GM23338 (cell line): ENCODE data around the gene HS3ST1. TPM values are rescaled to one million over a fixed set of nuclear protein-coding genes. Genes with fewer than 3 reads are reported as not detected.

Experiments
- ATAC-seq: fragments of 200-7000 bp; cut with Tn5 transposase; 3 replicates; pipeline ENCODE4 v1.9.1; 2020
- DNase-seq: peaks from one replicate; pipeline ENCODE4 v3.0.0-alpha.2; 2015; ENCODE audit warnings: low spot score
- H2AFZ ChIP-seq: fragments of 200-600 bp; sonication (generic); 2 replicates; pipeline ENCODE4 v1.8.0; 2016; ENCODE audit warnings: antibody characterized with exemption, mild to moderate bottlenecking, moderate library complexity
- H3F3A ChIP-seq: fragments of 200-600 bp; sonication (generic); replicated peaks from 2 replicates; pipeline ENCODE4 v1.8.0; 2017; ENCODE audit warnings: antibody characterized with exemption, mixed run types, low read depth
- H3K27ac ChIP-seq: fragments of 200-600 bp; sonication (generic); 2 replicates; pipeline ENCODE4 v1.6.1; 2016; ENCODE audit warnings: low read depth
- H3K27me3 ChIP-seq: fragments of 200-600 bp; sonication (generic); 2 replicates; pipeline ENCODE4 v1.8.0; 2016; ENCODE audit warnings: mild to moderate bottlenecking, mixed run types, moderate library complexity; ENCODE audit not compliant: insufficient read depth
- H3K36me3 ChIP-seq: fragments of 200-600 bp; sonication (generic); 2 replicates; pipeline ENCODE4 v1.8.0; 2016; ENCODE audit warnings: mild to moderate bottlenecking; ENCODE audit not compliant: insufficient read depth
- H3K4me1 ChIP-seq: fragments of 200-600 bp; sonication (generic); 2 replicates; pipeline ENCODE4 v1.8.0; 2016; ENCODE audit warnings: mild to moderate bottlenecking, moderate library complexity; ENCODE audit not compliant: insufficient read depth
- H3K4me2 ChIP-seq: fragments of 200-600 bp; sonication (generic); 2 replicates; pipeline ENCODE4 v1.7.1; 2017; ENCODE audit warnings: mixed run types
- H3K4me3 ChIP-seq: fragments of 200-600 bp; sonication (generic); 2 replicates; pipeline ENCODE4 v1.6.1; 2016; ENCODE audit warnings: mixed run types
- H3K79me2 ChIP-seq: fragments of 200-600 bp; sonication (generic); replicated peaks from 2 replicates; pipeline ENCODE4 v1.8.0; 2017; ENCODE audit warnings: mild to moderate bottlenecking; ENCODE audit not compliant: insufficient read depth
- H3K9me2 ChIP-seq: fragments of 200-600 bp; sonication (generic); 2 replicates; pipeline ENCODE4 v1.8.0; 2017; ENCODE audit not compliant: insufficient read depth
- H4K20me1 ChIP-seq: fragments of 200-600 bp; sonication (generic); replicated peaks from 2 replicates; pipeline ENCODE4 v1.8.0; 2017; ENCODE audit warnings: mild to moderate bottlenecking; ENCODE audit not compliant: insufficient read depth
- H3K27ac Mint-ChIP-seq: 2 replicates; pipeline ENCODE4 v1.8.0; 2020; ENCODE audit warnings: inconsistent platforms, mild to moderate bottlenecking, moderate library complexity, mixed read lengths
- H3K27me3 Mint-ChIP-seq: 3 replicates; pipeline ENCODE4 v1.8.0; 2022; ENCODE audit warnings: low read depth, mild to moderate bottlenecking, moderate library complexity, mixed read lengths, inconsistent platforms; ENCODE audit not compliant: insufficient read depth, poor library complexity
- H3K36me3 Mint-ChIP-seq: 3 replicates; pipeline ENCODE4 v1.8.0; 2021; ENCODE audit warnings: low read depth, mild to moderate bottlenecking, inconsistent platforms, moderate library complexity, mixed read lengths
- H3K4me1 Mint-ChIP-seq: 3 replicates; pipeline ENCODE4 v1.8.0; 2020; ENCODE audit warnings: mild to moderate bottlenecking, inconsistent platforms, mixed read lengths
- H3K4me3 Mint-ChIP-seq: 3 replicates; pipeline ENCODE4 v1.8.0; 2021; ENCODE audit warnings: moderate library complexity, mild to moderate bottlenecking, inconsistent platforms, mixed read lengths
- H3K9me3 Mint-ChIP-seq: 3 replicates; pipeline ENCODE4 v1.8.0; 2020; ENCODE audit warnings: moderate library complexity, mild to moderate bottlenecking, inconsistent platforms, mixed read lengths
- CREB1 ChIP-seq: fragments of 250-450 bp; sonication (Bioruptor Pico); IDR thresholded peaks from 2 replicates; pipeline ENCODE4 v1.5.0; 2020; ENCODE audit warnings: low read depth, mild to moderate bottlenecking, moderate library complexity
- ETS1 ChIP-seq: IDR thresholded peaks from 2 replicates; pipeline ENCODE4 v1.6.1; 2016; ENCODE audit warnings: antibody characterized with exemption
- EZH2 ChIP-seq: fragments of 200-600 bp; sonication (generic); IDR thresholded peaks from one replicate; pipeline ENCODE4 v1.8.0; 2017; ENCODE audit warnings: antibody characterized with exemption, mild to moderate bottlenecking, low read depth; ENCODE audit not compliant: unreplicated experiment
- EZH2phosphoT487 ChIP-seq: fragments of 200-600 bp; sonication (generic); IDR thresholded peaks from one replicate; pipeline ENCODE4 v1.8.1; 2018; ENCODE audit warnings: antibody characterized with exemption; ENCODE audit not compliant: unreplicated experiment
- JUNB ChIP-seq: IDR thresholded peaks from one replicate; pipeline ENCODE4 v1.6.1; 2016; ENCODE audit warnings: antibody characterized with exemption; ENCODE audit not compliant: unreplicated experiment
- NANOG ChIP-seq: IDR thresholded peaks from 2 replicates; pipeline ENCODE4 v1.6.1; 2016; ENCODE audit warnings: antibody characterized with exemption, borderline replicate concordance
- STAT1 ChIP-seq: IDR thresholded peaks from one replicate; pipeline ENCODE4 v1.6.1; 2016; ENCODE audit warnings: antibody characterized with exemption; ENCODE audit not compliant: unreplicated experiment
- ZNF114 ChIP-seq: fragments of 250-450 bp; sonication (Bioruptor Pico); IDR thresholded peaks from 2 replicates; pipeline ENCODE4 v1.5.0; 2020; ENCODE audit warnings: mild to moderate bottlenecking, moderate library complexity
- ZNF331 ChIP-seq: fragments of 250-450 bp; sonication (Bioruptor Pico); IDR thresholded peaks from 2 replicates; pipeline ENCODE4 v1.5.0; 2020; ENCODE audit warnings: low read depth, mild to moderate bottlenecking, moderate library complexity
- polyA plus RNA-seq: library from polyadenylated mRNA; unstranded; fragments of >200 nt; fragmentation: Nextera tagmentation; extraction: Ambion mirVana; gene quantifications from 2 replicates; pipeline ENCODE4 v1.2.1, GENCODE V29; 2016
- total RNA-seq: library from RNA; depleted of rRNA; stranded (reverse); fragments of >200 nt; shearing (Covaris generic); gene quantifications from 2 replicates; pipeline ENCODE4 v1.2.3, GENCODE V29; 2014
- TF ChIP-seq, protein P1 (sequence below): IDR thresholded peaks from one replicate; pipeline ENCODE4 v1.6.1; 2018; ENCODE audit warnings: antibody characterized with exemption; ENCODE audit not compliant: unreplicated experiment
- TF ChIP-seq, protein P2 (sequence below): fragments of 250-450 bp; sonication (Bioruptor Pico); IDR thresholded peaks from 2 replicates; pipeline ENCODE4 v1.5.0; 2020; ENCODE audit warnings: mild to moderate bottlenecking, moderate library complexity

Gene HS3ST1
- total and polyA plus RNA-seq, 2 experiments from 2014 or later = 0.94 to 1.3 TPM

DNA sequence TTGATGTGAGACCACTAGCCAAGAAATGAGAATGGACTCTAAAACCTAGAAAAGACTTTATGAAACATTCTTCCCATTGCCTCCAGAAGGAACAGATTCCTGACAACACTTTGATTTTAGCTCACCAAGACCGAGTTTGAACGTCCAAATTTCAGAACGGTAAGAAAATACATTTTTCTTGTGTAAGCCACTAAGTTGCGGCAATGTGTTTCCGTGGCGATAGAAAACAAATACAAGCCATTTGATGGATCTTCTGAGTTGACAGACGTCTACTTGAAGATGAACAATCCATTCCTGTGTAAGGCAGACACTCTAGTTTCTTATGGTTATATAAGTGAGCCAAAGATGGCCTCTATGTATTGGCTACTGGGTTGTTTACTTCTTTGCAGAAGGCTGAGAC lies 52.5 kb downstream of the HS3ST1 start:
- Histone ChIP-seq H3K4me2 (no peak overlapping the region), H2AFZ (no peak overlapping the region), H3K4me3 (no peak overlapping the region), H3K27me3 (no peaks in the 10 kb centered on the region), H3K36me3 (no peaks in the 10 kb centered on the region), H3K79me2 (no peaks in the 10 kb centered on the region), H3K9me2 (no peaks in the 10 kb centered on the region), H3K4me1 (no peaks in the 10 kb centered on the region), H3F3A (no peaks in the 10 kb centered on the region), H4K20me1 (no peaks in the 10 kb centered on the region), H3K27ac (no peak overlapping the region)
- H3K27ac Mint-ChIP-seq = no peak overlapping the region
- H3K36me3 Mint-ChIP-seq = no peaks in the 10 kb centered on the region
- H3K4me1 Mint-ChIP-seq = no peaks in the 10 kb centered on the region
- no peak for DNase-seq
- no peaks in the 10 kb centered on the region for H3K9me3 Mint-ChIP-seq
- no peak for ATAC-seq
- no peak for TF ChIP-seq ETS1
- TF ChIP-seq STAT1 = no peak
- TF ChIP-seq EZH2 = no peak
- no peak for TF ChIP-seq CREB1
- TF ChIP-seq, protein P1, sequence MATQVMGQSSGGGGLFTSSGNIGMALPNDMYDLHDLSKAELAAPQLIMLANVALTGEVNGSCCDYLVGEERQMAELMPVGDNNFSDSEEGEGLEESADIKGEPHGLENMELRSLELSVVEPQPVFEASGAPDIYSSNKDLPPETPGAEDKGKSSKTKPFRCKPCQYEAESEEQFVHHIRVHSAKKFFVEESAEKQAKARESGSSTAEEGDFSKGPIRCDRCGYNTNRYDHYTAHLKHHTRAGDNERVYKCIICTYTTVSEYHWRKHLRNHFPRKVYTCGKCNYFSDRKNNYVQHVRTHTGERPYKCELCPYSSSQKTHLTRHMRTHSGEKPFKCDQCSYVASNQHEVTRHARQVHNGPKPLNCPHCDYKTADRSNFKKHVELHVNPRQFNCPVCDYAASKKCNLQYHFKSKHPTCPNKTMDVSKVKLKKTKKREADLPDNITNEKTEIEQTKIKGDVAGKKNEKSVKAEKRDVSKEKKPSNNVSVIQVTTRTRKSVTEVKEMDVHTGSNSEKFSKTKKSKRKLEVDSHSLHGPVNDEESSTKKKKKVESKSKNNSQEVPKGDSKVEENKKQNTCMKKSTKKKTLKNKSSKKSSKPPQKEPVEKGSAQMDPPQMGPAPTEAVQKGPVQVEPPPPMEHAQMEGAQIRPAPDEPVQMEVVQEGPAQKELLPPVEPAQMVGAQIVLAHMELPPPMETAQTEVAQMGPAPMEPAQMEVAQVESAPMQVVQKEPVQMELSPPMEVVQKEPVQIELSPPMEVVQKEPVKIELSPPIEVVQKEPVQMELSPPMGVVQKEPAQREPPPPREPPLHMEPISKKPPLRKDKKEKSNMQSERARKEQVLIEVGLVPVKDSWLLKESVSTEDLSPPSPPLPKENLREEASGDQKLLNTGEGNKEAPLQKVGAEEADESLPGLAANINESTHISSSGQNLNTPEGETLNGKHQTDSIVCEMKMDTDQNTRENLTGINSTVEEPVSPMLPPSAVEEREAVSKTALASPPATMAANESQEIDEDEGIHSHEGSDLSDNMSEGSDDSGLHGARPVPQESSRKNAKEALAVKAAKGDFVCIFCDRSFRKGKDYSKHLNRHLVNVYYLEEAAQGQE = no peak
- TF ChIP-seq ZNF331 = no peak
- TF ChIP-seq NANOG = no peak
- H3K4me3 Mint-ChIP-seq = no peak overlapping the region
- no peaks in the 10 kb centered on the region for H3K27me3 Mint-ChIP-seq

DNA sequence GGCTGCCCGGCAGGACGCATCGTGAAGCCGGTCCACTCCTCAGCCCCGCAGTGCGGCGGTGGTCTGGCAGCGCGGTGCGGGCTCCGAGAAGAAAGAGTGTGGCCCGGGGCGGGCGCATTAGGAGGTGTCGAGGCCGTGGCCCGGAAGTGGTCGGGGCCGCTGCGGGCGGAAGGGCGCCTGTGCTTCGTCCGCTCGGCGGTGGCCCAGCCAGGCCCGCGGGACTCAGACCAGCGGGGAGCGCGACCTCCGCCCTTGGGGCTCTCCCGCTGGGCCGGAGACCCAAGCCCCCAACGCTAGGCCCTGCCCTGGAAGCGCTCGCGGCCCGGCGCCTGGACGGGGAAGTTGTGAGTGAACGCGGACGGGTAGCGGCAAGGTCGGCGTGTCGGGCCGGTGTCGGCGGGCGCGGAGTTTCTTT lies 60.0 kb downstream of the HS3ST1 start:
- Histone ChIP-seq H3K27me3 (no peaks in the 10 kb centered on the region), H3F3A (no peaks in the 10 kb centered on the region), H3K9me2 (no peaks in the 10 kb centered on the region), H3K27ac (no peak overlapping the region), H4K20me1 (no peaks in the 10 kb centered on the region), H3K36me3 (no peaks in the 10 kb centered on the region), H3K4me3 (no peak overlapping the region), H2AFZ (no peak overlapping the region), H3K79me2 (no peaks in the 10 kb centered on the region), H3K4me2 (no peak overlapping the region), H3K4me1 (no peaks in the 10 kb centered on the region)
- Mint-ChIP-seq H3K4me1 (no peaks in the 10 kb centered on the region), H3K27me3 (no peaks in the 10 kb centered on the region), H3K36me3 (0 out of 3 replicates have a peak, but pooled peaks cover 3% of the 10 kb centered on the region), H3K9me3 (peaks cover 2% of the 10 kb centered on the region; the same call in 1 of the 3 replicates), H3K27ac (no peak overlapping the region), H3K4me3 (no peak overlapping the region)
- DNase-seq (no peak), ATAC-seq (no peak)
- TF ChIP-seq, protein P2, sequence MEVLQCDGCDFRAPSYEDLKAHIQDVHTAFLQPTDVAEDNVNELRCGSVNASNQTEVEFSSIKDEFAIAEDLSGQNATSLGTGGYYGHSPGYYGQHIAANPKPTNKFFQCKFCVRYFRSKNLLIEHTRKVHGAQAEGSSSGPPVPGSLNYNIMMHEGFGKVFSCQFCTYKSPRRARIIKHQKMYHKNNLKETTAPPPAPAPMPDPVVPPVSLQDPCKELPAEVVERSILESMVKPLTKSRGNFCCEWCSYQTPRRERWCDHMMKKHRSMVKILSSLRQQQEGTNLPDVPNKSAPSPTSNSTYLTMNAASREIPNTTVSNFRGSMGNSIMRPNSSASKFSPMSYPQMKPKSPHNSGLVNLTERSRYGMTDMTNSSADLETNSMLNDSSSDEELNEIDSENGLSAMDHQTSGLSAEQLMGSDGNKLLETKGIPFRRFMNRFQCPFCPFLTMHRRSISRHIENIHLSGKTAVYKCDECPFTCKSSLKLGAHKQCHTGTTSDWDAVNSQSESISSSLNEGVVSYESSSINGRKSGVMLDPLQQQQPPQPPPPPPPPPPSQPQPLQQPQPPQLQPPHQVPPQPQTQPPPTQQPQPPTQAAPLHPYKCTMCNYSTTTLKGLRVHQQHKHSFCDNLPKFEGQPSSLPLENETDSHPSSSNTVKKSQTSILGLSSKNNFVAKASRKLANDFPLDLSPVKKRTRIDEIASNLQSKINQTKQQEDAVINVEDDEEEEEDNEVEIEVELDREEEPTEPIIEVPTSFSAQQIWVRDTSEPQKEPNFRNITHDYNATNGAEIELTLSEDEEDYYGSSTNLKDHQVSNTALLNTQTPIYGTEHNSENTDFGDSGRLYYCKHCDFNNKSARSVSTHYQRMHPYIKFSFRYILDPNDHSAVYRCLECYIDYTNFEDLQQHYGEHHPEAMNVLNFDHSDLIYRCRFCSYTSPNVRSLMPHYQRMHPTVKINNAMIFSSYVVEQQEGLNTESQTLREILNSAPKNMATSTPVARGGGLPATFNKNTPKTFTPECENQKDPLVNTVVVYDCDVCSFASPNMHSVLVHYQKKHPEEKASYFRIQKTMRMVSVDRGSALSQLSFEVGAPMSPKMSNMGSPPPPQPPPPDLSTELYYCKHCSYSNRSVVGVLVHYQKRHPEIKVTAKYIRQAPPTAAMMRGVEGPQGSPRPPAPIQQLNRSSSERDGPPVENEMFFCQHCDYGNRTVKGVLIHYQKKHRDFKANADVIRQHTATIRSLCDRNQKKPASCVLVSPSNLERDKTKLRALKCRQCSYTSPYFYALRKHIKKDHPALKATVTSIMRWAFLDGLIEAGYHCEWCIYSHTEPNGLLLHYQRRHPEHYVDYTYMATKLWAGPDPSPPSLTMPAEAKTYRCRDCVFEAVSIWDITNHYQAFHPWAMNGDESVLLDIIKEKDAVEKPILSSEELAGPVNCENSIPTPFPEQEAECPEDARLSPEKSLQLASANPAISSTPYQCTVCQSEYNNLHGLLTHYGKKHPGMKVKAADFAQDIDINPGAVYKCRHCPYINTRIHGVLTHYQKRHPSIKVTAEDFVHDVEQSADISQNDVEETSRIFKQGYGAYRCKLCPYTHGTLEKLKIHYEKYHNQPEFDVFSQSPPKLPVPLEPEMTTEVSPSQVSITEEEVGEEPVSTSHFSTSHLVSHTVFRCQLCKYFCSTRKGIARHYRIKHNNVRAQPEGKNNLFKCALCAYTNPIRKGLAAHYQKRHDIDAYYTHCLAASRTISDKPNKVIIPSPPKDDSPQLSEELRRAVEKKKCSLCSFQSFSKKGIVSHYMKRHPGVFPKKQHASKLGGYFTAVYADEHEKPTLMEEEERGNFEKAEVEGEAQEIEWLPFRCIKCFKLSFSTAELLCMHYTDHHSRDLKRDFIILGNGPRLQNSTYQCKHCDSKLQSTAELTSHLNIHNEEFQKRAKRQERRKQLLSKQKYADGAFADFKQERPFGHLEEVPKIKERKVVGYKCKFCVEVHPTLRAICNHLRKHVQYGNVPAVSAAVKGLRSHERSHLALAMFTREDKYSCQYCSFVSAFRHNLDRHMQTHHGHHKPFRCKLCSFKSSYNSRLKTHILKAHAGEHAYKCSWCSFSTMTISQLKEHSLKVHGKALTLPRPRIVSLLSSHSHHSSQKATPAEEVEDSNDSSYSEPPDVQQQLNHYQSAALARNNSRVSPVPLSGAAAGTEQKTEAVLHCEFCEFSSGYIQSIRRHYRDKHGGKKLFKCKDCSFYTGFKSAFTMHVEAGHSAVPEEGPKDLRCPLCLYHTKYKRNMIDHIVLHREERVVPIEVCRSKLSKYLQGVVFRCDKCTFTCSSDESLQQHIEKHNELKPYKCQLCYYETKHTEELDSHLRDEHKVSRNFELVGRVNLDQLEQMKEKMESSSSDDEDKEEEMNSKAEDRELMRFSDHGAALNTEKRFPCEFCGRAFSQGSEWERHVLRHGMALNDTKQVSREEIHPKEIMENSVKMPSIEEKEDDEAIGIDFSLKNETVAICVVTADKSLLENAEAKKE = no peak
- TF ChIP-seq JUNB = no peak
- no peak for TF ChIP-seq EZH2
- no peak for TF ChIP-seq CREB1
- TF ChIP-seq ETS1 = no peak
- no peak for TF ChIP-seq ZNF114 (CRISPR knock-in tag)
- TF ChIP-seq EZH2phosphoT487 = no peak
